SU-DHL-6 (cell line): ENCODE data around the gene CLK2.

Experiments
- H2AFZ ChIP-seq: fragments of 200-600 bp; sonication (generic); 2 replicates; pipeline ENCODE4 v1.6.1; 2014; ENCODE audit warnings: low read depth, mild to moderate bottlenecking, moderate library complexity, mixed read lengths, antibody characterized with exemption, low read length; ENCODE audit not compliant: severe bottlenecking
- H3F3A ChIP-seq: fragments of 200-600 bp; shearing (Covaris generic); 2 replicates; pipeline ENCODE4 v1.6.0; 2016; ENCODE audit warnings: antibody characterized with exemption, mild to moderate bottlenecking; ENCODE audit not compliant: insufficient read depth
- H3K27ac ChIP-seq: fragments of 200-600 bp; sonication (generic); 2 replicates; pipeline ENCODE4 v1.5.1; 2016; ENCODE audit warnings: low read depth, mild to moderate bottlenecking, low read length, moderate library complexity, mixed read lengths
- H3K27me3 ChIP-seq: fragments of 200-600 bp; sonication (generic), shearing (Covaris generic); 2 replicates; pipeline ENCODE4 v1.6.0; 2014; ENCODE audit warnings: mild to moderate bottlenecking, low read length
- H3K36me3 ChIP-seq: fragments of 200-600 bp; sonication (generic); 2 replicates; pipeline ENCODE4 v1.6.1; 2014; ENCODE audit warnings: mild to moderate bottlenecking, low read length, mixed read lengths
- H3K4me2 ChIP-seq: fragments of 300-600, 200-600 bp; shearing (Covaris generic), sonication (generic); 2 replicates; pipeline ENCODE4 v1.6.0; 2014; ENCODE audit warnings: low read length, low read depth, mild to moderate bottlenecking; ENCODE audit not compliant: poor library complexity, severe bottlenecking
- H3K4me3 ChIP-seq: fragments of 200-600 bp; sonication (generic); 2 replicates; pipeline ENCODE4 v1.5.1; 2014; ENCODE audit warnings: antibody characterized with exemption, low read length, mild to moderate bottlenecking, mixed read lengths; ENCODE audit not compliant: insufficient read depth, poor library complexity, severe bottlenecking
- H3K79me2 ChIP-seq: fragments of 200-600 bp; sonication (generic); 2 replicates; pipeline ENCODE4 v1.6.1; 2014; ENCODE audit warnings: mild to moderate bottlenecking, low read length, moderate library complexity; ENCODE audit not compliant: insufficient read depth
- H3K9ac ChIP-seq: fragments of 200-600 bp; sonication (generic); 2 replicates; pipeline ENCODE4 v1.7.0; 2014; ENCODE audit warnings: mild to moderate bottlenecking, low read length
- H3K9me2 ChIP-seq: fragments of 200-600 bp; sonication (generic); replicated peaks from 2 replicates; pipeline ENCODE4 v1.6.1; 2014; ENCODE audit warnings: low read length; ENCODE audit not compliant: insufficient read depth
- H3K9me3 ChIP-seq: fragments of 200-600 bp; sonication (generic); 2 replicates; pipeline ENCODE4 v1.6.1; 2014; ENCODE audit warnings: low read length, mixed read lengths; ENCODE audit not compliant: insufficient read depth
- H4K20me1 ChIP-seq: fragments of 200-600 bp; sonication (generic); 2 replicates; pipeline ENCODE4 v1.6.1; 2014; ENCODE audit warnings: low read depth, mild to moderate bottlenecking, antibody characterized with exemption, low read length, moderate library complexity, mixed read lengths
- EZH2phosphoT487 ChIP-seq: fragments of 200-600 bp; sonication (generic), shearing (Covaris generic); conservative IDR thresholded peaks from 2 replicates; pipeline ENCODE4 v1.6.1; 2018; ENCODE audit warnings: mild to moderate bottlenecking, antibody characterized with exemption, low read length, moderate library complexity, mixed read lengths
- TF ChIP-seq, protein P1 (sequence below): fragments of 200-600 bp; sonication (generic); IDR thresholded peaks from one replicate; pipeline ENCODE4 v1.5.1; 2017; ENCODE audit warnings: antibody characterized with exemption, mild to moderate bottlenecking, low read length, moderate library complexity; ENCODE audit not compliant: insufficient read depth, poor library complexity, severe bottlenecking

The CLK2 gene

DNA sequence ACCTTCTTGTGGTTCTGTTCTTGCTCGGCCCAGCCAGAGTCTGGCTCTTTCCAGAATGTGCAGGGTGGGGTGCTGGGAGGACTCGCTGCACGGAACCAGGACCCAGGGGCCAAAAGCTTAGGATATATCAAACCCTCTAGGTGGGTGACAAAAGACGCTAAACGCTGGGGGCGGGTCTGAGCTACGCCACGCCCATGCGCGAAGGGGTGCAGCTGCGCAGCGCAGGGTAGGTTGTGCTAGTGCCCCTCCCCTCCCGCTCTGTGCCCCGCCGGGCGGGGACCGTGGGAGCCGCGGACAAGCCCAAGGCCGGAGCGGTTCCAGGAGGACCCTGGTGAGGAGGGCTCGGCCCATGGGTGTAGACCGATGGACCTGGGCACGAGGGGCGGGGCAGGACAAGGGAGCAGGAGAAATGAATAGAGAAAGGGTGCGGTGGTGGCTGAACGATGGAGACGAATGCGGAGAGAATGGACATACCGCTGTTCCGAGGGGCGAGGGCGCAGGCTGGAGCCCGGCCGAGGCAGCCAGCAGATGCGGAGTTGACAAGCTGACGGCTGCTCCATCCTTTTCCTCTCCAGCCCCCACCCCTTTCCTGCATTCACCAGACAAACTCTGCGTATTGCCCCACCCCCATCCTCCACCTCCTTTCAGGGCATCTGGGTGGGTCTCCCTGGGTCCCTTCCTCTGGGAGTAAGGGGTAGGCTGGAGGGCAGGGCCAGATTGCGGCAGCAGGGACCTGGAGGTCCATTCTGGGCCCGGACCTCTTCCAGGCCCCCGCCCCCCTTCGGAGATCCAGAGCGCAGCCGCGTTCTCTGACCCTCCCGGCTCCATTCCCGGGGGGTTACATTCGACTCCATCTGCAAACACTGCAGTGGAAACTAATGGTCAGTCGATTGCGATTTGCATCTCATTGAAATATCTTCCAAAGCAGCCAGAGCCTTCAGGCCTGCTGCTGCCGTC is 47.6 kb upstream of the CLK2 start, which contains the start of gene RUSC1:
TSS of gene RUSC1 (plus strand) at position 234 of the 957 bp plus-strand sequence. CDS start 880 bp downstream, outside the sequence.
- H3K9me3 ChIP-seq = no peaks in the 10 kb centered on the region
- no peak for TF ChIP-seq EZH2phosphoT487
- TF ChIP-seq, protein P1, sequence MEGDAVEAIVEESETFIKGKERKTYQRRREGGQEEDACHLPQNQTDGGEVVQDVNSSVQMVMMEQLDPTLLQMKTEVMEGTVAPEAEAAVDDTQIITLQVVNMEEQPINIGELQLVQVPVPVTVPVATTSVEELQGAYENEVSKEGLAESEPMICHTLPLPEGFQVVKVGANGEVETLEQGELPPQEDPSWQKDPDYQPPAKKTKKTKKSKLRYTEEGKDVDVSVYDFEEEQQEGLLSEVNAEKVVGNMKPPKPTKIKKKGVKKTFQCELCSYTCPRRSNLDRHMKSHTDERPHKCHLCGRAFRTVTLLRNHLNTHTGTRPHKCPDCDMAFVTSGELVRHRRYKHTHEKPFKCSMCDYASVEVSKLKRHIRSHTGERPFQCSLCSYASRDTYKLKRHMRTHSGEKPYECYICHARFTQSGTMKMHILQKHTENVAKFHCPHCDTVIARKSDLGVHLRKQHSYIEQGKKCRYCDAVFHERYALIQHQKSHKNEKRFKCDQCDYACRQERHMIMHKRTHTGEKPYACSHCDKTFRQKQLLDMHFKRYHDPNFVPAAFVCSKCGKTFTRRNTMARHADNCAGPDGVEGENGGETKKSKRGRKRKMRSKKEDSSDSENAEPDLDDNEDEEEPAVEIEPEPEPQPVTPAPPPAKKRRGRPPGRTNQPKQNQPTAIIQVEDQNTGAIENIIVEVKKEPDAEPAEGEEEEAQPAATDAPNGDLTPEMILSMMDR = no peak
- H3K9me2 ChIP-seq = no peaks in the 10 kb centered on the region
- H2AFZ ChIP-seq = no peak within 1 kb of the TSS
- no peaks in the 10 kb centered on the region for H3K79me2 ChIP-seq
- H3F3A ChIP-seq = peaks cover 26% of the 10 kb centered on the region
- no peak within 1 kb of the TSS for H3K9ac ChIP-seq
- no peaks in the 10 kb centered on the region for H4K20me1 ChIP-seq
- H3K27me3 ChIP-seq = no peaks in the 10 kb centered on the region
- H3K36me3 ChIP-seq = no peaks in the 10 kb centered on the region
- H3K4me3 ChIP-seq = no peak within 1 kb of the TSS
- H3K27ac ChIP-seq = 0 out of 2 replicates have a peak within 1 kb of the TSS, but pooled peaks have one; percentile 19
- peak within 1 kb of the TSS; percentile 25 for H3K4me2 ChIP-seq

GRCh38 chr1:155320252-155320651 is 46.9 kb upstream of the CLK2 start:
- TF ChIP-seq, protein P1 = no peak
- no peak for TF ChIP-seq EZH2phosphoT487
- no peak overlapping the region for H3K4me3 ChIP-seq
- H3K9me2 ChIP-seq = no peaks in the 10 kb centered on the region
- H3K27me3 ChIP-seq = no peaks in the 10 kb centered on the region
- peak overlapping the region; percentile 25 for H3K4me2 ChIP-seq
- 0 out of 2 replicates have a peak overlapping the region, but pooled peaks have one; percentile 19 for H3K27ac ChIP-seq
- no peaks in the 10 kb centered on the region for H3K9me3 ChIP-seq
- H4K20me1 ChIP-seq = no peaks in the 10 kb centered on the region
- H3K9ac ChIP-seq = no peak overlapping the region
- H3F3A ChIP-seq = peaks cover 26% of the 10 kb centered on the region
- H2AFZ ChIP-seq = no peak overlapping the region
- no peaks in the 10 kb centered on the region for H3K36me3 ChIP-seq
- H3K79me2 ChIP-seq = no peaks in the 10 kb centered on the region

GRCh38 chr1:155319536-155319935 is 46.2 kb upstream of the CLK2 start:
- no peak overlapping the region for H3K4me3 ChIP-seq
- H3K9me3 ChIP-seq = no peaks in the 10 kb centered on the region
- no peak overlapping the region for H3K27ac ChIP-seq
- H3K9ac ChIP-seq = no peak overlapping the region
- H3K9me2 ChIP-seq = no peaks in the 10 kb centered on the region
- H3K79me2 ChIP-seq = no peaks in the 10 kb centered on the region
- TF ChIP-seq, protein P1 = no peak
- no peak for TF ChIP-seq EZH2phosphoT487
- no peaks in the 10 kb centered on the region for H3K27me3 ChIP-seq
- no peaks in the 10 kb centered on the region for H3K36me3 ChIP-seq
- H2AFZ ChIP-seq = no peak overlapping the region
- H3F3A ChIP-seq = peaks cover 26% of the 10 kb centered on the region
- H3K4me2 ChIP-seq = no peak overlapping the region
- H4K20me1 ChIP-seq = no peaks in the 10 kb centered on the region
